VCaP (cell line): Measurements from ENCODE around the gene GFRA1.

Experiments
- H3K27ac ChIP-seq: fragments of 450-650 bp; 2 replicates; pipeline ENCODE4 v1.5.1; 2017
- TF ChIP-seq, protein P1 (sequence below): fragments of 450-650 bp; conservative IDR thresholded peaks from 2 replicates; pipeline ENCODE4 v1.5.1; 2017; ENCODE audit warnings: mild to moderate bottlenecking, moderate library complexity

GFRA1 gene, protein sequence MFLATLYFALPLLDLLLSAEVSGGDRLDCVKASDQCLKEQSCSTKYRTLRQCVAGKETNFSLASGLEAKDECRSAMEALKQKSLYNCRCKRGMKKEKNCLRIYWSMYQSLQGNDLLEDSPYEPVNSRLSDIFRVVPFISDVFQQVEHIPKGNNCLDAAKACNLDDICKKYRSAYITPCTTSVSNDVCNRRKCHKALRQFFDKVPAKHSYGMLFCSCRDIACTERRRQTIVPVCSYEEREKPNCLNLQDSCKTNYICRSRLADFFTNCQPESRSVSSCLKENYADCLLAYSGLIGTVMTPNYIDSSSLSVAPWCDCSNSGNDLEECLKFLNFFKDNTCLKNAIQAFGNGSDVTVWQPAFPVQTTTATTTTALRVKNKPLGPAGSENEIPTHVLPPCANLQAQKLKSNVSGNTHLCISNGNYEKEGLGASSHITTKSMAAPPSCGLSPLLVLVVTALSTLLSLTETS

DNA sequence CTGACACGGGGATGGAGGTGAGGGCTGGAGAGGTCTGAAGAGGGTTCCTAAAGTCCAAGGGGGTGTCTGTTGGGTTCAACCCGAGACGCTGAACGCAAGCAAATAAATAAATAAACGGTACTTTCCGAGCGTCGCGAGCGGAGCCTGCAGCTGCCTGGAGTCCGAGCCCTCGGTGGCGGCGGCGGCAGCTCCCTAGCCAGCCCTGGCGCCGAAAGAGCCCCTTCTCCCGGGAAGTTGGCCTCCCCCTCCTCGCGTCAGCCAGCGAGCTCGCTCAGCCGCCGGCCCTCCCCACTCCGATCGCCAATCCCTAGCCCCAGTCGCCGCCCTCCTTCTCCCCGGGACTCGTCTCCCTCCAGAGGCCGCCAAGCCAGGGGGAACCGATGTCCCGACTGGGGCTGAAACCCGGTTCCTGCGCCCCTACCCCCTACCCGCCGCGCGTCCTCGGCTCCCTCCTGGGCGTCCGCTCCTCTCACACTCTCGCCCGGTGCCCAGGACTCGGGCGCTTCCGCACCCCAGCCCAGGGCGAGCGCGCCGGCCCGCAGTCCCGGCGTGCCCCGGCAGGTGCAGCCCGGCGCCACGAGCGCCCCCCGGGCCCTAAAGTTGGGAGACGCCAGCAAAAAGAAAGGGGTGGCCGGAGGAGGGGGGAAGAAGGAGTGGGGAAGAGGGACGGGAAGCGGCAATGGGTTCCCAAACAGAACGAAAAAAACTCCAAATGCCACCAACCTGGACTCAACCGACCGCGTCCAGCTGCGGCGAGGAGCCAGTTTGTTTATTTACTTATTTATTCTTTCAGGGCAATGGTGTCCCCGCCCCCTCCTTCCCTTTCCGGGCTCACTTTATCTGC lies at the start of gene GFRA1:
TSS of gene GFRA1 (minus strand) at position 767 of the 844 bp plus-strand sequence. CDS start 1,177 bp downstream, outside the sequence.
- TF ChIP-seq, protein P1, sequence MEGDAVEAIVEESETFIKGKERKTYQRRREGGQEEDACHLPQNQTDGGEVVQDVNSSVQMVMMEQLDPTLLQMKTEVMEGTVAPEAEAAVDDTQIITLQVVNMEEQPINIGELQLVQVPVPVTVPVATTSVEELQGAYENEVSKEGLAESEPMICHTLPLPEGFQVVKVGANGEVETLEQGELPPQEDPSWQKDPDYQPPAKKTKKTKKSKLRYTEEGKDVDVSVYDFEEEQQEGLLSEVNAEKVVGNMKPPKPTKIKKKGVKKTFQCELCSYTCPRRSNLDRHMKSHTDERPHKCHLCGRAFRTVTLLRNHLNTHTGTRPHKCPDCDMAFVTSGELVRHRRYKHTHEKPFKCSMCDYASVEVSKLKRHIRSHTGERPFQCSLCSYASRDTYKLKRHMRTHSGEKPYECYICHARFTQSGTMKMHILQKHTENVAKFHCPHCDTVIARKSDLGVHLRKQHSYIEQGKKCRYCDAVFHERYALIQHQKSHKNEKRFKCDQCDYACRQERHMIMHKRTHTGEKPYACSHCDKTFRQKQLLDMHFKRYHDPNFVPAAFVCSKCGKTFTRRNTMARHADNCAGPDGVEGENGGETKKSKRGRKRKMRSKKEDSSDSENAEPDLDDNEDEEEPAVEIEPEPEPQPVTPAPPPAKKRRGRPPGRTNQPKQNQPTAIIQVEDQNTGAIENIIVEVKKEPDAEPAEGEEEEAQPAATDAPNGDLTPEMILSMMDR, result no peak
- H3K27ac ChIP-seq, result no peak within 1 kb of the TSS

DNA sequence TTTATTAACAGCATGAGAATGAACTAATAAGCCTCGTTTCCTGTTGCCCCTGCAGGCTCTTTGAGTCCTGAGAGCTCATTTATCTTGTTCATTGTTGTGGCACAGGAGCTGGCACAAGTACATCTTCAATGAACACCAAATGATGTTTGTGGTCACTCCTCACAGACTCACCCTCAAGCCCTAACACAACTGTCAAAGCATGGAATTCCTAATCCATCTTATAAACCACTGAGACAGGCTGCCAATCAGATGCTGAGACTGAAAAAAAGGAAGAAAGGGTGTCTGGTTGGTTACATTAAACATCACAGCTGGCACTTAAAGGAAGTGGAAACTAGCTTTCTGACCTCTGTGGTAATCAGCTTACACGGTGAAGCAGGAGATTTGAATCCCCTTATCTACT lies 43.5 kb upstream of the GFRA1 start:
- TF ChIP-seq, protein P1, result no peak
- no peak overlapping the region for H3K27ac ChIP-seq

DNA sequence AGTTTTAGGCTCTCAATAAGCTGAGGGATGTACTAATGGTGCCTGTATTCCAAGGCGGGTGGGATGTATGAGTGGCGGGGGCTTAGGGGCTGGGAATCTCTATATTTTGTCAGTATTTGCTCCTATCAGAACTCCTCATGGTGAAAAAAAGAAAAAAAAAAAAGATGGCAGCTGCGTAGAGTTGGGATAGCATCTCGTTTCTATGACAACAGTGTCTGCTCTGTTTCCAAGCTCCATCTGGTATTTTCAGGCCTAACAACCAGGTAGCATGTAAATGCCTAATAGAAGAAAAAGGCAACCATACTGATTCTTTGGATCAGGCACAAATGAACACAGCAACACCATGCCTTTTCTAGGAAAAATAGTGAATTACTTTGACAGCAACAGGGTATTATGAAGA lies 39.5 kb upstream of the GFRA1 start:
- TF ChIP-seq, protein P1, result no peak
- H3K27ac ChIP-seq, result no peak overlapping the region

DNA sequence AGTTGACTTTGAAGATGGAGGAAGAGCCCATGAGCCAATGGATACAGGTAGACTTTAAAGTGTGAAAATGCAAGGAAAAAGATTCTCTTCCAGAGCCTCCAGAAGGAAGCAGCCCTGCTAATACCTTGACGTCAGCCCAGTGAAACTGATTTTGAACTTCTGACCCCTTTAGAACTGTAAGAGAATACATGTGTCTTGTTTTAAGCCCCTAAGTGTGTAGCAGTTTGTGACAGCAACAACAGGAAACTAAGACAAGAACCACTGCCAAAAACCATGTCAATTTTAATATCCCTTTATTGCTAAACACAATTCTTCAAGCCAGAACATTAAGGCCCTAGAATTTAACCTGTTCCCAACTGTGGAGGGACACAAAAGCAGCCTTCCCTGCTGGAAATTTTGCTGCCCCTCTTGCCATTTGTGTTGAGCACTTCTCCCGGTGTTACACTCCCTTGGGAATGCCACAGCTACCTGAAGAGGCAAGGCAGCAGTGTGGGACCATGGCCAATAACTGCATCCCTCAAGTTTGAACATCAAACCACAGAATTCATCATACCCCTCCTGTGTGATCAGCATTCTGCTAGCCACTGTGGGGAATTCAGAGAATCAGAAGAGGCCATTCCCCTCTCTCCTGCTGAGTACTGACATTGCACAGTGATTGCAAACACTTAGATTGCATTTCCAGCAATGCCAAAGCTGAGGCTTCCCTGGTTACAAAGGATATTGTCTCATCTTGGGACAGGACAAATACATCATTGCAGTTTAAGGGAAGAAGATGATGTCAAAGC lies 38.9 kb upstream of the GFRA1 start:
- TF ChIP-seq, protein P1, result no peak

DNA sequence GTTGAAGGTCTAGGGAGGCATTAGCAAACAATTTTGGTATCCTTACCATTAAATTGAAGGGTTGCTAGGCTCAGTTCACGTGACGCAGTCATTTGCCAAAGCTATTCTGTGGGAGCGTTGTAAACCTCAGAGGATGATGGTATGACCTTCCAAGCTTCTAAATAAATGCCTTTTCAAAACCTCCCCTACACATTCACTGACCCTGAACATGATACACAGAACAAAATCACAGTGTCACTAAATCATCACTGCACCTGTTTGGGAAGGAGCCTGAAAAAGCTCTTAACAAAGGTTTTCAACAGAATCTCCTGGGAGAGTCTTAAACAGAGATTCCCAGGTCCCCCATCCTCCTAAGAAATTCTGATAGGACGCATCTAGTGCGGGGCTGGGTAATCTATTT lies 38.0 kb upstream of the GFRA1 start:
- no peak overlapping the region for H3K27ac ChIP-seq
- TF ChIP-seq, protein P1, result no peak

More for the DNA sequence above, 38.9 kb upstream of the GFRA1 start:
- no peak overlapping the region for H3K27ac ChIP-seq

DNA sequence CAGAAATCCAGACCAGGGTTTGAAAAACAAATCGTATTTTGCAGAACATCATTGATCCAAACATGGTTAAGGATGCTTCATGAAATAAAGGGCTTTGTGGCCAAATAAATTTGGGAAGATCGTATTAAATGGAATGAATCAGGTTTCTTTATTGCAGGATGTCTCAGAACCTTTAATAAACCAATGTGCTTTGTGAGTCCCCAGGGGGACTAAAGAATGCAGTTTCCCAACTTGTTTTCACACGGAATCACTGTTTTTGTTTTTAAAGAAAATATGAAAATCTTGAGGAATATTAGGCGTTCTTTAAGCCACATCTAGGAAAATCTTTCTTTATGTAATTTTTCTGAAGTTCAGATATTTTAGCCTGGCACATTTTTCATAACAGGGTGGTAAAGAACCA lies 34.4 kb upstream of the GFRA1 start:
- TF ChIP-seq, protein P1, result no peak
- H3K27ac ChIP-seq, result no peak overlapping the region

DNA sequence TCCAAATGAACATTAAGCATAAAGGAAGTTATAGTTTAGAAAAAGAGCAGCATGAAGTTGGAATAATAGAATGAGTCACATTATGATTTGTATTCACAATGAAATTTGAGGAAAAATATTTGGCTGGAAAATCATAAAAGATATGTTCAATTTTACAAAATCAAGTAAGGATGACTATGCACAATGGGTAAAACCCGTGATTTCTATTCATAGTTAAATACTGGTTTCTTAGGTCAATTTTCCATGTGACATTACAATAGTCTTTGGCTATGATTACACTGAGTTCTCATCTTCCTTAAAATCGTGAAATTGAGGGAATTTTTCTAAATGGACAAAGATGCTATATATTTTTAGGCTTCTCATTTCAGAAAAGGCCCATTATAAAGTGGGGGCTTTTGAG lies 33.8 kb upstream of the GFRA1 start:
- TF ChIP-seq, protein P1, result no peak
- H3K27ac ChIP-seq, result no peak overlapping the region
